ENCODE results near the gene RDH16. TPM values are rescaled to one million over a fixed set of nuclear protein-coding genes. Genes with fewer than 3 reads are reported as not detected.
"Not testable (repeated sequence)": the region's sequence is repeated elsewhere in the genome, so short reads cannot be mapped to it uniquely, and the experiment has no call there.

RDH16 gene
- total RNA-seq, 3 donors from 2014 or later (not counting 1 experiment from before 2014, with no cell fraction given): 1.3 to 2.3 (median 1.6) TPM

- H3K27ac Mint-ChIP-seq; H3K27ac ChIP-seq (ENCODE audit: low read length); ATAC-seq; H3K4me3 Mint-ChIP-seq; H3K9me3 ChIP-seq (ENCODE audit: control insufficient read depth, insufficient read depth, low read length); intact Hi-C loops (cut with micrococcal nuclease); H3K36me3 ChIP-seq (ENCODE audit: control insufficient read depth, insufficient read depth, low read length); H3K36me3 Mint-ChIP-seq; H3K9me3 Mint-ChIP-seq; H3K4me3 ChIP-seq (ENCODE audit: low read length); DNase-seq; H3K27me3 ChIP-seq (ENCODE audit: control insufficient read depth, insufficient read depth, low read length); H3K4me1 Mint-ChIP-seq; H3K4me1 ChIP-seq (ENCODE audit: control insufficient read depth, insufficient read depth, low read length): not testable (repeated sequence)
- WGBS (ENCODE audit: insufficient coverage): 60% methylated on average over 4 of the region's 4 CpGs
- peaks cover 0 to 12% of the 10 kb centered on the region in 2 donors for H3K27me3 Mint-ChIP-seq (ENCODE audit: low read depth in 2 of 2)
Measured at GRCh38 chr12:56962247-56962646, 4.8 kb upstream of the RDH16 start.

DNA sequence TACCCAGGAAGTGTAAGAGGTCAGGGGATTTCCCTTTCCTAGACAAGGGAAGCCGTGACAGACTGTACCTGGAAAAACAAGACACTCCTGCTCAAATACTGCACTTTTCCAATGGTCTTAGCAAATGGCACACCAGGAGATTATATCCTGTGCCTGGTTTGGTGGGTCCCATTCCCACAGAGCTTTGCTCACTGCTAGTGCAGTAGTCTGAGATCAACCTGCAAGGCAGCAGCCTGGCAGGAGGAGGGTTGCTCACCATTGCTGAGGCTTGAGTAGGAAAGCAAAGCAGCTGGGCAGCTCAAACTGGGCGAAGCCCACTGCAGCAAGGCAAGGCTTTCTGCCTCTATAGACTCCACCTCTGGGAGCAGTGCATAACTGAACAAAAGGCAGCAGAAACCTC, 1.0 kb upstream of the RDH16 start:
- 67% methylated on average over 2 of the region's 2 CpGs for WGBS (ENCODE audit: insufficient coverage)
- Mint-ChIP-seq H3K36me3 (no peaks in the 10 kb centered on the region), H3K4me3 (no peak overlapping the region), H3K9me3 (no peaks in the 10 kb centered on the region), H3K4me1 (no peaks in the 10 kb centered on the region), H3K27me3 (ENCODE audit: low read depth in 2 of 2) (peaks cover 0 to 12% of the 10 kb centered on the region in 2 donors), H3K27ac (no peak overlapping the region)
- Histone ChIP-seq H3K36me3 (ENCODE audit: control insufficient read depth, insufficient read depth, low read length) (no peaks in the 10 kb centered on the region), H3K4me3 (ENCODE audit: low read length) (no peak overlapping the region), H3K9me3 (ENCODE audit: control insufficient read depth, insufficient read depth, low read length) (peaks cover 7% of the 10 kb centered on the region), H3K27me3 (ENCODE audit: control insufficient read depth, insufficient read depth, low read length) (no peaks in the 10 kb centered on the region), H3K27ac (ENCODE audit: low read length) (no peak overlapping the region), H3K4me1 (ENCODE audit: control insufficient read depth, insufficient read depth, low read length) (no peaks in the 10 kb centered on the region)
- intact Hi-C loops (cut with micrococcal nuclease): no loop called here
- TF ChIP-seq, protein P1, sequence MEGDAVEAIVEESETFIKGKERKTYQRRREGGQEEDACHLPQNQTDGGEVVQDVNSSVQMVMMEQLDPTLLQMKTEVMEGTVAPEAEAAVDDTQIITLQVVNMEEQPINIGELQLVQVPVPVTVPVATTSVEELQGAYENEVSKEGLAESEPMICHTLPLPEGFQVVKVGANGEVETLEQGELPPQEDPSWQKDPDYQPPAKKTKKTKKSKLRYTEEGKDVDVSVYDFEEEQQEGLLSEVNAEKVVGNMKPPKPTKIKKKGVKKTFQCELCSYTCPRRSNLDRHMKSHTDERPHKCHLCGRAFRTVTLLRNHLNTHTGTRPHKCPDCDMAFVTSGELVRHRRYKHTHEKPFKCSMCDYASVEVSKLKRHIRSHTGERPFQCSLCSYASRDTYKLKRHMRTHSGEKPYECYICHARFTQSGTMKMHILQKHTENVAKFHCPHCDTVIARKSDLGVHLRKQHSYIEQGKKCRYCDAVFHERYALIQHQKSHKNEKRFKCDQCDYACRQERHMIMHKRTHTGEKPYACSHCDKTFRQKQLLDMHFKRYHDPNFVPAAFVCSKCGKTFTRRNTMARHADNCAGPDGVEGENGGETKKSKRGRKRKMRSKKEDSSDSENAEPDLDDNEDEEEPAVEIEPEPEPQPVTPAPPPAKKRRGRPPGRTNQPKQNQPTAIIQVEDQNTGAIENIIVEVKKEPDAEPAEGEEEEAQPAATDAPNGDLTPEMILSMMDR (IDR thresholded peaks at IDR 0.05): no peak
- ATAC-seq (no peak), DNase-seq (no peak)

GRCh38 chr12:56955631-56956256, 1.7 kb downstream of the RDH16 start:
- Mint-ChIP-seq H3K4me3 (no peak overlapping the region), H3K4me1 (no peaks in the 10 kb centered on the region), H3K27me3 (ENCODE audit: low read depth in 2 of 2) (peaks cover 0 to 8% of the 10 kb centered on the region in 2 donors), H3K36me3 (no peaks in the 10 kb centered on the region), H3K27ac (no peak overlapping the region), H3K9me3 (no peaks in the 10 kb centered on the region)
- H3K36me3 ChIP-seq (ENCODE audit: control insufficient read depth, insufficient read depth, low read length): no peaks in the 10 kb centered on the region
- H3K9me3 ChIP-seq (ENCODE audit: control insufficient read depth, insufficient read depth, low read length): peaks cover 7% of the 10 kb centered on the region
- no peak overlapping the region for H3K4me3 ChIP-seq (ENCODE audit: low read length)
- WGBS (ENCODE audit: insufficient coverage): 96% methylated on average over 1 of the region's 2 CpGs
- H3K27ac ChIP-seq (ENCODE audit: low read length): no peak overlapping the region
- DNase-seq: no peak
- TF ChIP-seq, protein P1 (IDR thresholded peaks at IDR 0.05): no peak
- intact Hi-C loops (cut with micrococcal nuclease): no loop called here
- no peaks in the 10 kb centered on the region for H3K27me3 ChIP-seq (ENCODE audit: control insufficient read depth, insufficient read depth, low read length)
- H3K4me1 ChIP-seq (ENCODE audit: control insufficient read depth, insufficient read depth, low read length): no peaks in the 10 kb centered on the region
- no peak for ATAC-seq

- Mint-ChIP-seq H3K4me1 (no peaks in the 10 kb centered on the region), H3K27ac (no peak overlapping the region), H3K4me3 (no peak overlapping the region), H3K27me3 (ENCODE audit: low read depth in 2 of 2) (peaks cover 0 to 8% of the 10 kb centered on the region in 2 donors), H3K36me3 (no peaks in the 10 kb centered on the region), H3K9me3 (no peaks in the 10 kb centered on the region)
- Histone ChIP-seq H3K27me3 (ENCODE audit: control insufficient read depth, insufficient read depth, low read length) (no peaks in the 10 kb centered on the region), H3K4me1 (ENCODE audit: control insufficient read depth, insufficient read depth, low read length) (no peaks in the 10 kb centered on the region), H3K4me3 (ENCODE audit: low read length) (no peak overlapping the region), H3K27ac (ENCODE audit: low read length) (no peak overlapping the region), H3K9me3 (ENCODE audit: control insufficient read depth, insufficient read depth, low read length) (peaks cover 7% of the 10 kb centered on the region), H3K36me3 (ENCODE audit: control insufficient read depth, insufficient read depth, low read length) (no peaks in the 10 kb centered on the region)
- 84% methylated on average over 6 of the region's 6 CpGs for WGBS (ENCODE audit: insufficient coverage)
- intact Hi-C loops (cut with micrococcal nuclease): no loop called here
- no peak for ATAC-seq
- TF ChIP-seq, protein P1 (IDR thresholded peaks at IDR 0.05): no peak
- DNase-seq: no peak
Measured at GRCh38 chr12:56954958-56955355, 2.5 kb downstream of the RDH16 start.
